ENCODE measurements around the gene ZNF697. TPM values are rescaled to one million over a fixed set of nuclear protein-coding genes. Genes with fewer than 3 reads are reported as not detected.

The ZNF697 gene
- total and polyA plus RNA-seq, 2 of the 4 experiments (the other 2 are of a cell fraction) = 6.2 to 10.2 TPM

DNA sequence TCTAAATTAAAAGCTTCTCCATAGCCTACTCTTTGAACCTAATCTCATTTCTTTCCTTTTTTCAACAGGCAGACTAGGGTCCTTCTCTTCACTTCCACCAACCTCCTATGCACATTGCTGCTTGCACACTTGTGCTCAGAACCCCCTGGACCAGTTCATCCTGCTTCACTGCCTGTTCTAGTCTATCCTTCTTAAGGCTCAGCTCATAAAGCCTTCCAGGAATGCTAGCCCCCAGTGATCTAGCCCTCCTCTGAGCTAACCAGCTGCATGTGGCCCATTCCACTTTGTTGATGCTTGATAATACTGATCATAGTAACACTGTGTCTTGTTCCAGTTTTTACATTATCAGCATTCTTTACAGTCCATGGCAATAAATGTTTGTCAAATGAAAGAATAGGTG is 40.7 kb upstream of the ZNF697 start:
- ATAC-seq (ENCODE audit: low read depth) = no peak
- no peak for DNase-seq
- H3K4me1 ChIP-seq (ENCODE audit: control insufficient read depth, insufficient read depth, low read length) = no peaks in the 10 kb centered on the region
- H3K9me3 ChIP-seq (ENCODE audit: control insufficient read depth, insufficient read depth, low read length) = no peaks in the 10 kb centered on the region
- no peak overlapping the region for H4K91ac ChIP-seq (ENCODE audit: insufficient read depth, low read depth, low read length)
- H2BK15ac ChIP-seq (ENCODE audit: low read depth, low read length) = no peak overlapping the region
- H3K4ac ChIP-seq (ENCODE audit: low read depth, low read length) = no peak overlapping the region
- H2AFZ ChIP-seq (replicated peaks; ENCODE audit: low read length, poor library complexity) = no peak overlapping the region
- no peak overlapping the region for H4K5ac ChIP-seq (ENCODE audit: low read depth, low read length)
- H2AK5ac ChIP-seq (ENCODE audit: low read depth, low read length) = no peak overlapping the region
- no TSS peak for BruUV-seq (replicated peaks)
- no peak overlapping the region for H3K18ac ChIP-seq (ENCODE audit: low read depth, low read length)
- H3K79me1 ChIP-seq (ENCODE audit: low read depth in 1 of 2, low read length in 2 of 2) = no peaks in the 10 kb centered on the region
- H3K4me3 ChIP-seq (ENCODE audit: insufficient read depth, low read depth, low read length) = no peak overlapping the region
- no peak overlapping the region for H2BK20ac ChIP-seq (ENCODE audit: low read depth, low read length)
- dilution Hi-C loops (cut with HindIII; ENCODE audit: low sequenced_read_pairs, unreplicated experiment) = no loop called here
- H4K20me1 ChIP-seq (ENCODE audit: insufficient read depth, low read length) = no peaks in the 10 kb centered on the region
- no peak overlapping the region for H3K4me2 ChIP-seq (ENCODE audit: low read depth, low read length)
- H3K36me3 ChIP-seq (ENCODE audit: control insufficient read depth, insufficient read depth, low read length) = no peaks in the 10 kb centered on the region
- POLR2A ChIA-PET (ENCODE audit: unreplicated experiment) = no interaction called here
- H3K9me1 ChIP-seq (ENCODE audit: insufficient read depth, low read length) = no peaks in the 10 kb centered on the region
- H3K23ac ChIP-seq (ENCODE audit: low read depth, low read length) = no peak overlapping the region
- intact Hi-C loops (cut with micrococcal nuclease) = no loop called here
- H3K27ac ChIP-seq (ENCODE audit: insufficient read depth, low read length) = no peak overlapping the region
- no peak overlapping the region for H3K9ac ChIP-seq (ENCODE audit: low read depth, low read length)
- peaks cover 10% of the 10 kb centered on the region for H3K27me3 ChIP-seq (ENCODE audit: control insufficient read depth, insufficient read depth, low read length)
- CTCF ChIA-PET = no interaction called here
- no peak overlapping the region for H2BK5ac ChIP-seq (ENCODE audit: low read depth, low read length, poor library complexity, severe bottlenecking)
- H2BK120ac ChIP-seq (ENCODE audit: low read depth, low read length) = no peak overlapping the region
- in situ Hi-C loops (cut with MboI; ENCODE audit: low sequenced_read_pairs) = no loop called here
- no peak overlapping the region for H3K56ac ChIP-seq (ENCODE audit: extremely low read depth, insufficient read depth, low read length)
- no peak overlapping the region for H2AK9ac ChIP-seq (replicated peaks; ENCODE audit: low read depth, low read length, poor library complexity)
- H3K14ac ChIP-seq (replicated peaks; ENCODE audit: low read depth, low read length) = no peak overlapping the region
- H4K8ac ChIP-seq (ENCODE audit: low read depth in 2 of 2, low read length in 2 of 2) = no peak overlapping the region
- TF ChIP-seq BHLHE40 (IDR thresholded peaks at IDR 0.05; ENCODE audit: low read depth, low read length) (no peak), RCOR1 (IDR thresholded peaks at IDR 0.05; ENCODE audit: insufficient replicate concordance, low read length) (no peak), MXI1 (IDR thresholded peaks at IDR 0.05; ENCODE audit: borderline replicate concordance, low read depth, low read length) (no peak), POLR2A (IDR thresholded peaks at IDR 0.05; ENCODE audit: low read depth, low read length) (no peak), FOS (IDR thresholded peaks at IDR 0.05; ENCODE audit: low read depth, low read length) (no peak)
- TF ChIP-seq, protein P1, sequence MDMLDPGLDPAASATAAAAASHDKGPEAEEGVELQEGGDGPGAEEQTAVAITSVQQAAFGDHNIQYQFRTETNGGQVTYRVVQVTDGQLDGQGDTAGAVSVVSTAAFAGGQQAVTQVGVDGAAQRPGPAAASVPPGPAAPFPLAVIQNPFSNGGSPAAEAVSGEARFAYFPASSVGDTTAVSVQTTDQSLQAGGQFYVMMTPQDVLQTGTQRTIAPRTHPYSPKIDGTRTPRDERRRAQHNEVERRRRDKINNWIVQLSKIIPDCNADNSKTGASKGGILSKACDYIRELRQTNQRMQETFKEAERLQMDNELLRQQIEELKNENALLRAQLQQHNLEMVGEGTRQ (IDR thresholded peaks at IDR 0.05; ENCODE audit: low read depth, low read length) = no peak

All from IMR-90 (cell line).